Erythroblast (primary cell): ENCODE measurements around the gene RTP5.
"Not testable (repeated sequence)": the region's sequence is repeated elsewhere in the genome, so short reads cannot be mapped to it uniquely, and the experiment has no call there.

ENCODE experiments used
- DNase-seq, 2 experiments: peaks; one replicate each; lab custom pipeline; 2025; lab: John Stamatoyannopoulos, UW
- GATA1 ChIP-seq: IDR thresholded peaks from 2 replicates; pipeline ENCODE4 v1.6.1; 2011; ENCODE audit warnings: low read depth, mild to moderate bottlenecking, control low read depth, low read length, moderate library complexity
- POLR2A ChIP-seq: IDR thresholded peaks from 2 replicates; pipeline ENCODE4 v1.6.1; 2011; ENCODE audit warnings: mild to moderate bottlenecking, low read length

RTP5 gene

GRCh38 chr2:241906826-241907570, 37.5 kb downstream of the RTP5 start:
- TF ChIP-seq POLR2A (no peak), GATA1 (no peak)

GRCh38 chr2:241907831-241908230, 38.3 kb downstream of the RTP5 start:
- DNase-seq = not testable (repeated sequence)

More at GRCh38 chr2:241906826-241907570, 37.5 kb downstream of the RTP5 start:
- no peak for DNase-seq

GRCh38 chr2:241908686-241909420, 39.3 kb downstream of the RTP5 start:
- TF ChIP-seq POLR2A (no peak), GATA1 (no peak)
- no peak for DNase-seq

- DNase-seq = no peak
- TF ChIP-seq GATA1 = no peak
- TF ChIP-seq POLR2A = no peak
Measured at GRCh38 chr2:241909769-241910168, 40.2 kb downstream of the RTP5 start.

- no peak for DNase-seq
- no peak for TF ChIP-seq POLR2A
- TF ChIP-seq GATA1 = no peak
Measured at GRCh38 chr2:241910604-241911520, 41.3 kb downstream of the RTP5 start.

GRCh38 chr2:241911551-241911950, 42.0 kb downstream of the RTP5 start:
- no peak for DNase-seq
- TF ChIP-seq GATA1 (no peak), POLR2A (no peak)

- no peak for DNase-seq
- TF ChIP-seq POLR2A (no peak), GATA1 (no peak)
Measured at GRCh38 chr2:241912021-241912555, 42.6 kb downstream of the RTP5 start.

GRCh38 chr2:241913703-241914102, 44.2 kb downstream of the RTP5 start:
- no peak for TF ChIP-seq POLR2A
- no peak for DNase-seq

GRCh38 chr2:241914542-241914941, 45.0 kb downstream of the RTP5 start:
- TF ChIP-seq GATA1 (no peak), POLR2A (no peak)
- DNase-seq = no peak

- not testable (repeated sequence) for DNase-seq
Measured at GRCh38 chr2:241921631-241922030, 52.1 kb downstream of the RTP5 start.

GRCh38 chr2:241922411-241922810, 52.9 kb downstream of the RTP5 start:
- TF ChIP-seq POLR2A (no peak), GATA1 (no peak)

GRCh38 chr2:241922816-241923601, 53.5 kb downstream of the RTP5 start:
- DNase-seq = not testable (repeated sequence)

More at GRCh38 chr2:241922411-241922810, 52.9 kb downstream of the RTP5 start:
- no peak for DNase-seq
